ENCODE measurements around the gene GLT8D2.

DNA sequence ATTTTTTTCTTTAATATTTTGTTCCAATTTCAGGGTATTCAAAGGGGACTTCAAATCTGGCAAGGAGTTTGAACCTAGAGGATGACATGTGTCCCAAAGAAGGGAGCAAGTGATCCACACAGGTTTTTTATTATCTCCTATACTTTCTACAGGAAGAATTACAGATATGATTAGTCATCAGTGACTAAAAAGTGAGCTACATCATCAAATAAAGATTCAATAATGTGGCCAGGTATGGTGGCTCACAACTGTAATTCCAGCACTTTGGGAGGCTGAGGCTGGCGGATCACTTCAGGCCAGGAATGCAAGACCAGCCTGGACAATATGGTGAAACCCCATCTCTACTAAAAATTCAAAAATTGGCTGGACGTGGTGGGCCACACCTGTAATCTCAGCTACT is 24.2 kb downstream of the GLT8D2 start:
- TF ChIP-seq, protein P1, sequence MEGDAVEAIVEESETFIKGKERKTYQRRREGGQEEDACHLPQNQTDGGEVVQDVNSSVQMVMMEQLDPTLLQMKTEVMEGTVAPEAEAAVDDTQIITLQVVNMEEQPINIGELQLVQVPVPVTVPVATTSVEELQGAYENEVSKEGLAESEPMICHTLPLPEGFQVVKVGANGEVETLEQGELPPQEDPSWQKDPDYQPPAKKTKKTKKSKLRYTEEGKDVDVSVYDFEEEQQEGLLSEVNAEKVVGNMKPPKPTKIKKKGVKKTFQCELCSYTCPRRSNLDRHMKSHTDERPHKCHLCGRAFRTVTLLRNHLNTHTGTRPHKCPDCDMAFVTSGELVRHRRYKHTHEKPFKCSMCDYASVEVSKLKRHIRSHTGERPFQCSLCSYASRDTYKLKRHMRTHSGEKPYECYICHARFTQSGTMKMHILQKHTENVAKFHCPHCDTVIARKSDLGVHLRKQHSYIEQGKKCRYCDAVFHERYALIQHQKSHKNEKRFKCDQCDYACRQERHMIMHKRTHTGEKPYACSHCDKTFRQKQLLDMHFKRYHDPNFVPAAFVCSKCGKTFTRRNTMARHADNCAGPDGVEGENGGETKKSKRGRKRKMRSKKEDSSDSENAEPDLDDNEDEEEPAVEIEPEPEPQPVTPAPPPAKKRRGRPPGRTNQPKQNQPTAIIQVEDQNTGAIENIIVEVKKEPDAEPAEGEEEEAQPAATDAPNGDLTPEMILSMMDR (IDR thresholded peaks at IDR 0.05; ENCODE audit: insufficient read depth, low read length, poor library complexity, severe bottlenecking) = no peak
- TF ChIP-seq EZH2phosphoT487 (conservative IDR thresholded peaks at IDR 0.05; ENCODE audit: low read length) = no peak
